GM12865 (cell line): ENCODE measurements around the gene RLBP1.

Experiments
- DNase-seq: peaks from one replicate; pipeline ENCODE4 v3.0.0; 2010; ENCODE audit warnings: low read depth
- H3K4me3 ChIP-seq: 2 replicates; pipeline ENCODE4 v1.5.1; 2011; ENCODE audit warnings: mild to moderate bottlenecking, low read depth, low read length, control low read depth
- TF ChIP-seq, protein P1 (sequence below): IDR thresholded peaks from 2 replicates; pipeline ENCODE4 v1.5.1; 2011; ENCODE audit warnings: low read length, control low read depth, low read depth, inconsistent platforms; ENCODE audit not compliant: insufficient read depth; ENCODE audit errors: missing control alignments

The RLBP1 gene

DNA sequence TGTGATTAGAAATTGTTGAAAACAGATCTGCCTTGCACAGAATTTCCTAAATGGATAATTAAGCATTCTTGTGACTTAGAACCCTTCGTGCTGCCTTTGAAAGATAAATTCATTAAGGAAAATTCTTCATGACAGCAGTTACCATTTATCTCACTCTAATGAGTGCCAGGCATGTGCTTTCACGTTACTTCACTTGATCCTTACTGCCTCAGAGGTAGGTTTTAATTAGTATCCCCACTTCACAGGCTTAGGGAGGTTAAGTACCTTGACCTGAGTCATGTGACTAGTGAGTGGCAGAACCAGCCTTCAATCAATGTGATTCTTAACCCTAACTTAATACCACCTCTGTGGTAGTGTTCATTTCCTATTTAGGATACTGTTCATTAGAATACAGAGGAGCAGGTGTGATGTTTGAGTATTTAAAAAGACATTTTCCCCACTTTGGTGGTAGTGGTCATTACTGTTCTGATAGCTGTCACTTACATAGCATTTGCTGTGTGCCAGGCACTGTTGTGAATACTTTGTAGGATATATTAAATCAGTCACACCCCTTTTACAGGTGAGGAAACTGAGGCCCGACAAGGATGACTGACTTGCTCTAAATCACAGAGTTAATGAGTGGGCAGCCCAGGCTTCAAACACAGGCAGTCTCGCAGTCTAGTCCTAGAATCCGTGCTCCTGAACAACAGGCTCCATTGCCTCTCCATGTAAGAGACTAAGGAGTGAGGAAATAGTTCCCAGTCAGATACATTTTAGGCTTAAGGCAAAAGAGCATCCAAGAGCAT lies 57.9 kb downstream of the RLBP1 start:
- DNase-seq, result no peak
- no peak overlapping the region for H3K4me3 ChIP-seq
- TF ChIP-seq, protein P1, sequence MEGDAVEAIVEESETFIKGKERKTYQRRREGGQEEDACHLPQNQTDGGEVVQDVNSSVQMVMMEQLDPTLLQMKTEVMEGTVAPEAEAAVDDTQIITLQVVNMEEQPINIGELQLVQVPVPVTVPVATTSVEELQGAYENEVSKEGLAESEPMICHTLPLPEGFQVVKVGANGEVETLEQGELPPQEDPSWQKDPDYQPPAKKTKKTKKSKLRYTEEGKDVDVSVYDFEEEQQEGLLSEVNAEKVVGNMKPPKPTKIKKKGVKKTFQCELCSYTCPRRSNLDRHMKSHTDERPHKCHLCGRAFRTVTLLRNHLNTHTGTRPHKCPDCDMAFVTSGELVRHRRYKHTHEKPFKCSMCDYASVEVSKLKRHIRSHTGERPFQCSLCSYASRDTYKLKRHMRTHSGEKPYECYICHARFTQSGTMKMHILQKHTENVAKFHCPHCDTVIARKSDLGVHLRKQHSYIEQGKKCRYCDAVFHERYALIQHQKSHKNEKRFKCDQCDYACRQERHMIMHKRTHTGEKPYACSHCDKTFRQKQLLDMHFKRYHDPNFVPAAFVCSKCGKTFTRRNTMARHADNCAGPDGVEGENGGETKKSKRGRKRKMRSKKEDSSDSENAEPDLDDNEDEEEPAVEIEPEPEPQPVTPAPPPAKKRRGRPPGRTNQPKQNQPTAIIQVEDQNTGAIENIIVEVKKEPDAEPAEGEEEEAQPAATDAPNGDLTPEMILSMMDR, result no peak

DNA sequence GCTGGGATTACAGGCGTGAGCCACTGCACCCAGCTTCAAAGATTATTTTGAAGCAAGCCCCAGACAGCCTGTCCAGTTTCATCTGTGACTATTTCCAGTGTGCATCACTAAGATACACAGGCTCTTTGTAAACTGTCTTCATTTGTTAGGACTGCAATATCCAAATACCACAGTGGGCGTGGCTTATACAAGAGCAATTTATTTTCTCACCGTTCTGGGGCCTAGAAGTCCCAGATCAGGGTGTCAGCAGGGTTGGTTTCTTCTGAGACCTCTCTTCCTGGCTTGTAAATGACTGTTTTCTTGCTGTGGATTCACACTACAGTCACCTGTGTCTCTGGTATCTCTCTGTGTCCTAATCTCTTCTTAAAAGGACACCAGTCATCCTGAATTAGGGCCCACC lies 59.7 kb downstream of the RLBP1 start:
- H3K4me3 ChIP-seq, result no peak overlapping the region
- TF ChIP-seq, protein P1, result no peak
- no peak for DNase-seq
